Nephron (organoid): ENCODE data around the gene ZNF587.
A peak's percentile ranks its signal among the peaks of the same experiment; 100 is the strongest.
"Not testable (repeated sequence)": the region's sequence is repeated elsewhere in the genome, so short reads cannot be mapped to it uniquely, and the experiment has no call there.

Source experiments
- H3K27ac Mint-ChIP-seq, 3 experiments: 2 replicates each; pipeline ENCODE4 v1.8.0; 2020; ENCODE audit warnings: mixed read lengths in 3 of 3, mild to moderate bottlenecking in 2 of 3, moderate library complexity in 1 of 3
- H3K27me3 Mint-ChIP-seq: 2 replicates; pipeline ENCODE4 v1.8.0; 2021; ENCODE audit warnings: low read depth, mild to moderate bottlenecking, moderate library complexity, mixed read lengths
- H3K36me3 Mint-ChIP-seq: 2 replicates; pipeline ENCODE4 v1.8.0; 2020; ENCODE audit warnings: low read depth, mixed read lengths
- H3K4me1 Mint-ChIP-seq: 2 replicates; pipeline ENCODE4 v1.8.0; 2020; ENCODE audit warnings: mixed read lengths
- H3K4me3 Mint-ChIP-seq, 3 experiments: 2 replicates each; pipeline ENCODE4 v1.8.0; 2020; ENCODE audit warnings: mild to moderate bottlenecking in 3 of 3, mixed read lengths in 3 of 3, moderate library complexity in 2 of 3
- H3K9me3 Mint-ChIP-seq: 2 replicates; pipeline ENCODE4 v1.8.0; 2020; ENCODE audit warnings: mixed read lengths
- CTCF ChIP-seq, 3 experiments: fragments of 200-600 bp; sonication (generic); IDR thresholded peaks; one replicate each; pipeline ENCODE4 v1.5.0; 2021; ENCODE audit warnings: antibody characterized with exemption in 3 of 3; ENCODE audit not compliant: unreplicated experiment in 3 of 3

Gene ZNF587

GRCh38 chr19:57816652-57817051, 33.0 kb upstream of the ZNF587 start:
- peaks cover 28% of the 10 kb centered on the region for H3K36me3 Mint-ChIP-seq
- peaks cover 62% of the 10 kb centered on the region for H3K4me1 Mint-ChIP-seq
- no peaks in the 10 kb centered on the region for H3K9me3 Mint-ChIP-seq
- peak overlapping the region; percentile 52 to 98 (median 92) for H3K27ac Mint-ChIP-seq
- H3K27me3 Mint-ChIP-seq: no peaks in the 10 kb centered on the region
- TF ChIP-seq CTCF (IDR thresholded peaks at IDR 0.05; ENCODE audit: unreplicated experiment in 3 of 3): no peak
- peak overlapping the region; percentile 56 to 75 (median 75) for H3K4me3 Mint-ChIP-seq

DNA sequence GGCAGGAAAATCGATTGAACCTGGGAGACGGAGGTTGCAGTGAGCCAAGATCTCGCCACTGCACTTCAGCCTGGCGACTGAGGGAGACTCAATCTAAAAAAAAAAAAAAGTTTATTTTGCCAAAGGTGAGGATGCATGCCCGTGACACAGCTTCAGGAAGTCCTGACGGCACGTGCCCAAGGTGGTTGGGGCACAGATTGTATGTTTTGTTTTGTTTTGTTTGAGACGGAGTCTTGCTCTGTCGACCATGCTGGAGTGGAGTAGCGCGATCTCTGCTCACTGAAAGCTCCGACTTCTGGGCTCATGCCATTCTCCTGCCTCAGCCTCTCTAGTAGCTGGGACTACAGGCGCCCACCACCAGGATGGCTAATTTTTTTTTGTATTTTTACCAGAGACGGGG, 31.7 kb upstream of the ZNF587 start:
- H3K4me1 Mint-ChIP-seq: peaks cover 61% of the 10 kb centered on the region
- peaks cover 27% of the 10 kb centered on the region for H3K36me3 Mint-ChIP-seq
- peak overlapping the region; percentile 91 to 96 (median 93) for H3K27ac Mint-ChIP-seq
- peaks cover 2% of the 10 kb centered on the region for H3K9me3 Mint-ChIP-seq
- no peaks in the 10 kb centered on the region for H3K27me3 Mint-ChIP-seq
- TF ChIP-seq CTCF (IDR thresholded peaks at IDR 0.05; ENCODE audit: unreplicated experiment in 3 of 3): no peak
- H3K4me3 Mint-ChIP-seq: peak overlapping the region; percentile 94 to 99 (median 98)

DNA sequence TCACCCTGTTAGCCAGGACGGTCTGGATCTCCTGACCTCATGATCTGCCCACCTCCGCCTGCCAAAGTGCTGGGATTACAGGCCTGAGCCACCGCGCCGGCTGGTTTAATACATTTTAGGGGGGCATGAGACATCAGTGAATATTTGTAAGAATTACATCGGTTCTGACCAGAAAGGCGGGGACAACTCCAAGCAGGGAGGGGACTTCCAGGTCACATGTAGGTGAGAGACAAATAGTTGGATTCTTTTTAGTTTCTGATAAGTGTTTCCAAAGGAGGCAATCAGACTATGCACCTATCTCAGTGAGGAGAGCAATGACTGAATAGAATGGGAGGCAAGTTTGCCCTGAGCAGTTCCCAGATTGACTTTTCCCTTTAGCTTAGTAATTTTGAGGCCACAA, 31.3 kb upstream of the ZNF587 start:
- TF ChIP-seq CTCF (IDR thresholded peaks at IDR 0.05; ENCODE audit: unreplicated experiment in 3 of 3): no peak
- Mint-ChIP-seq H3K36me3 (peaks cover 26% of the 10 kb centered on the region), H3K4me3 (peak overlapping the region; percentile 94 to 99 (median 98)), H3K27me3 (no peaks in the 10 kb centered on the region), H3K4me1 (peaks cover 58% of the 10 kb centered on the region), H3K9me3 (peaks cover 2% of the 10 kb centered on the region), H3K27ac (peak overlapping the region; percentile 91 to 96 (median 93))

- H3K9me3 Mint-ChIP-seq: peaks cover 2% of the 10 kb centered on the region
- peaks cover 53% of the 10 kb centered on the region for H3K4me1 Mint-ChIP-seq
Observed at GRCh38 chr19:57819475-57820148, 30.0 kb upstream of the ZNF587 start.

DNA sequence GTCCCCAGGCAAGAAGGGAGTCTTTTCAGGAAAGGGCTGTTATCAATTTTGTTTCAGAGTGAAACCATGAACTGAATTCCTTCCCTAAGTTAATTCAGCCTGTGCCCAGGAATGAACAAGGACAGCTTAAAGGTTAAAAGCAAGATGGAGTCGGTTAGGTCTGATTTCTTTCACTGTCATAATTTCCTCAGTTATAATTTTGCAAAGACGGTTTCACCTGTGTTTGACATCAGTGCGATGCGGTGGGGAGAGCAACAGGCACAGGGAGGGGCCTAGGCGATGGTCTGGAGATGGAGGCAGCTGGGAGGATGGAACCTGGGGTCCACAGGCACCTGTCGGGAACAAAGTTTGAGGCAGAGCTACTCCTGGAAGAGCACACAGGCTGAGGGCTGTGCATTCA, 29.1 kb upstream of the ZNF587 start:
- no peak for TF ChIP-seq CTCF (IDR thresholded peaks at IDR 0.05; ENCODE audit: unreplicated experiment in 3 of 3)
- H3K9me3 Mint-ChIP-seq: peaks cover 2% of the 10 kb centered on the region

More at GRCh38 chr19:57819475-57820148, 30.0 kb upstream of the ZNF587 start:
- peak overlapping the region; percentile 93 to 98 (median 96) for H3K27ac Mint-ChIP-seq
- peak overlapping the region; percentile 94 to 99 (median 98) for H3K4me3 Mint-ChIP-seq
- peaks cover 31% of the 10 kb centered on the region for H3K36me3 Mint-ChIP-seq
- no peaks in the 10 kb centered on the region for H3K27me3 Mint-ChIP-seq
- TF ChIP-seq CTCF (IDR thresholded peaks at IDR 0.05; ENCODE audit: unreplicated experiment in 3 of 3): no peak

GRCh38 chr19:57821095-57821494, 28.6 kb upstream of the ZNF587 start:
- Mint-ChIP-seq H3K27ac (peak overlapping the region in 1 of 3 experiments; percentile 96), H3K4me1 (peaks cover 42% of the 10 kb centered on the region), H3K36me3 (peaks cover 36% of the 10 kb centered on the region), H3K4me3 (peak overlapping the region; percentile 94 to 99 (median 98))
- H3K9me3 Mint-ChIP-seq, H3K27me3 Mint-ChIP-seq: not testable (repeated sequence)

More for the DNA sequence above, 29.1 kb upstream of the ZNF587 start:
- no peaks in the 10 kb centered on the region for H3K27me3 Mint-ChIP-seq
- H3K4me1 Mint-ChIP-seq: peaks cover 45% of the 10 kb centered on the region
- peak overlapping the region; percentile 93 to 98 (median 96) for H3K27ac Mint-ChIP-seq
- H3K4me3 Mint-ChIP-seq: peak overlapping the region; percentile 94 to 99 (median 98)
- H3K36me3 Mint-ChIP-seq: peaks cover 33% of the 10 kb centered on the region

GRCh38 chr19:57821501-57821900, 28.2 kb upstream of the ZNF587 start:
- peaks cover 38% of the 10 kb centered on the region for H3K4me1 Mint-ChIP-seq
- H3K36me3 Mint-ChIP-seq: peaks cover 39% of the 10 kb centered on the region
- H3K9me3 Mint-ChIP-seq, H3K27me3 Mint-ChIP-seq, H3K27ac Mint-ChIP-seq: not testable (repeated sequence)
- peak overlapping the region; percentile 94 to 99 (median 98) for H3K4me3 Mint-ChIP-seq

DNA sequence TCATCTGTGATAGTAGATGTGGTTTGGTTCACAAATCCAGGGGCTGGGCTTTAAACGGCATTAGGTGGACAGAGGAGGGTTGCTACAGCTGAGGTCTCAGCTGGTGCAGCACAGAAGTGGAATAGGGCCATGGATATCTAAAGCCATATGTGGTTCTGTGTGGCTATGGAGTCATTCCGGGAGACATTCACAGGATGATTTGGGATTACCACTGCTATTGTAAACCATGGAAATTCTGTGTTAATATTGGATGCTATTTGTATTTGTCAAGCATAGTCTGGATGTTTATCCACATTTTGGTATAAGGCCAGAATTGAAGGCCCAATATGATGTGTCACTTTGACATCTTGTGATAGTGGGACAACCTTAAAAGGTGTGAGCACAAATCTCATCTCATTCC, 26.5 kb upstream of the ZNF587 start:
- not testable (repeated sequence) for H3K27me3 Mint-ChIP-seq, H3K9me3 Mint-ChIP-seq
- peak overlapping the region in 2 of 3 experiments; percentile 27 to 51 for H3K4me3 Mint-ChIP-seq
- H3K27ac Mint-ChIP-seq: peak overlapping the region in 2 of 3 experiments; percentile 60 to 66
- peaks cover 38% of the 10 kb centered on the region for H3K4me1 Mint-ChIP-seq
- H3K36me3 Mint-ChIP-seq: peaks cover 49% of the 10 kb centered on the region

- H3K4me3 Mint-ChIP-seq: peak overlapping the region in 1 of 3 experiments; percentile 51
- H3K9me3 Mint-ChIP-seq, H3K27me3 Mint-ChIP-seq: not testable (repeated sequence)
- peaks cover 50% of the 10 kb centered on the region for H3K36me3 Mint-ChIP-seq
- H3K4me1 Mint-ChIP-seq: peaks cover 34% of the 10 kb centered on the region
- peak overlapping the region in 2 of 3 experiments; percentile 60 to 66 for H3K27ac Mint-ChIP-seq
Observed at GRCh38 chr19:57823608-57824007, 26.1 kb upstream of the ZNF587 start.
